HCT116 (cell line): ENCODE results near the gene RBBP8NL.

Experiments used
- ATF3 ChIP-seq: IDR thresholded peaks from 2 replicates; pipeline ENCODE4 v1.6.1; 2012
- CTCF ChIP-seq, 3 experiments: fragments of 200-600 bp in 1 of 3; sonication (generic) in 1 of 3; IDR thresholded peaks in 2 of 3; conservative IDR thresholded peaks in 1 of 3; 2 replicates each; pipeline ENCODE4 v1.5.1; 2012 to 2017; ENCODE audit warnings: low read depth in 2 of 3, low read length in 2 of 3, antibody characterized with exemption in 1 of 3, borderline replicate concordance in 1 of 3, control low read depth in 1 of 3, mild to moderate bottlenecking in 1 of 3, mixed read lengths in 1 of 3, mixed run types in 1 of 3, moderate library complexity in 1 of 3; ENCODE audit not compliant: insufficient read depth in 1 of 3
- EGR1 ChIP-seq: IDR thresholded peaks from 2 replicates; pipeline ENCODE4 v1.6.1; 2012; ENCODE audit warnings: low read depth
- EZH2 ChIP-seq: fragments of 200-600 bp; sonication (generic); IDR thresholded peaks from 2 replicates; pipeline ENCODE4 v1.6.1; 2017; ENCODE audit warnings: antibody characterized with exemption, mixed run types
- FOSL1 ChIP-seq: IDR thresholded peaks from 2 replicates; pipeline ENCODE4 v1.6.1; 2012; ENCODE audit warnings: low read depth
- JUND ChIP-seq: IDR thresholded peaks from 2 replicates; pipeline ENCODE4 v1.6.1; 2012
- MAX ChIP-seq: IDR thresholded peaks from 2 replicates; pipeline ENCODE4 v1.6.1; 2012
- POLR2A ChIP-seq: IDR thresholded peaks from 2 replicates; pipeline ENCODE4 v1.7.0; 2011; ENCODE audit warnings: borderline replicate concordance; ENCODE audit not compliant: insufficient read depth, insufficient read length; ENCODE audit errors: extremely low read depth
- POLR2AphosphoS5 ChIP-seq: IDR thresholded peaks from 2 replicates; pipeline ENCODE4 v1.6.1; 2011; ENCODE audit warnings: mild to moderate bottlenecking, low read depth, low read length, moderate library complexity
- REST ChIP-seq: IDR thresholded peaks from 2 replicates; pipeline ENCODE4 v1.6.1; 2012; ENCODE audit warnings: low read depth
- SIN3A ChIP-seq: IDR thresholded peaks from 2 replicates; pipeline ENCODE4 v1.6.1; 2012; ENCODE audit warnings: low read depth
- TCF7L2 ChIP-seq: IDR thresholded peaks from 2 replicates; pipeline ENCODE4 v1.7.0; 2011; ENCODE audit warnings: borderline replicate concordance, inconsistent platforms; ENCODE audit not compliant: insufficient read depth, insufficient read length; ENCODE audit errors: extremely low read depth

GRCh38 chr20:62421716-62421990 lies 5.7 kb downstream of the RBBP8NL start:
- TF ChIP-seq EZH2 (no peak), FOSL1 (no peak), POLR2A (no peak), CTCF (IDR thresholded peaks at IDR 0.05 in 2 of 3, conservative IDR thresholded peaks at IDR 0.05 in 1 of 3; ENCODE audit: borderline replicate concordance in 1 of 3, insufficient read depth in 1 of 3, low read depth in 2 of 3, low read length in 2 of 3) (no peak), REST (no peak), ATF3 (no peak), TCF7L2 (no peak), POLR2AphosphoS5 (no peak), MAX (no peak), EGR1 (no peak), JUND (no peak), SIN3A (no peak)
